Activated CD8-positive, alpha-beta memory T cell treated with anti-CD3 and anti-CD28 coated beads, Interleukin-2, amount 50 U/mL, for 48 hours (primary cell): ENCODE results near the gene TMEM141.
"Not testable (repeated sequence)": the region's sequence is repeated elsewhere in the genome, so short reads cannot be mapped to it uniquely, and the experiment has no call there.

Source experiments
- DNase-seq: peaks from one replicate; pipeline ENCODE4 v3.0.0-alpha.2; 2020

The TMEM141 gene

DNA sequence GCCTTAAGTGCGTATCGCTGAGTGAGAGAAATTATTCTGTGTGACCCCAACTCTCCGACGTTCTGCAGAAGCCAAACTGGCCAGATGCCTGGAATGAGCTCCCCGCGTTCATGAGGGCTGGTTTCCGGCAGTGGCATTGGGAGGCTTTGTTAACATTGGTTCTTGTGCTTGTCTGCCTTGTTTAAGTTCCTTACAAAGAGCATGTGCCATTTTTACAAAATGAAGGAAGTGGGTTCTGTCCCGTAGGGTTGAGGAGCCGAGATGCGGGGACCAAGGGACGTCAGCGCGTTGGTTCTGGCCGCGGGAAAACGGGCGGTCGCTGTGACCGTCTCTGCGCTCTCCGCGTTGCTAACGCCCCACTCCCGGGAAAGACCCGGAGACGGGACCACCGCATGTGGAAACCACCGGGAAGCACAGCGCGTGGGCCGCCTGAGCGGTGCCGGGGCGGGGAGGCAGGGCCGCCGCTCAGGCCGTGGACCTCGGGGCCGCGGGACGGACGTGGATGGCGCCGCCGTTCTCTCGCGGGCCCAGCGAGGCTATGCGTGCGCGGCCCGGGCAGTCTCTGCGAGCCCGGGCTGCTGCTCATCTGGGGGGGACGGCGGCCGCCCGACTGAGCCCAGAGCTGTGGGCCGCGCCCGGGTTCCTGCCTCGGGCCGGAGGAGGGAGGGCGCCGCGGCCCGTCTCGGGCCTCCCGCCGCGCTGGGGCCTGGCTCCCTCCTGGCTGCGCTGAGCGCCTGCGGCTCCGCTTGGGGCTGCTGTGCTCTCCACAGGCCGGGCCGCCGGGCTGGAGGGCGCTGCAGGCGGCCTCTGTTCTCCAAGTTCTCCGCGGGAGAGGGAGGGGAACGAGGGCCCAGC is 30.1 kb downstream of the TMEM141 start:
- DNase-seq: no peak

DNA sequence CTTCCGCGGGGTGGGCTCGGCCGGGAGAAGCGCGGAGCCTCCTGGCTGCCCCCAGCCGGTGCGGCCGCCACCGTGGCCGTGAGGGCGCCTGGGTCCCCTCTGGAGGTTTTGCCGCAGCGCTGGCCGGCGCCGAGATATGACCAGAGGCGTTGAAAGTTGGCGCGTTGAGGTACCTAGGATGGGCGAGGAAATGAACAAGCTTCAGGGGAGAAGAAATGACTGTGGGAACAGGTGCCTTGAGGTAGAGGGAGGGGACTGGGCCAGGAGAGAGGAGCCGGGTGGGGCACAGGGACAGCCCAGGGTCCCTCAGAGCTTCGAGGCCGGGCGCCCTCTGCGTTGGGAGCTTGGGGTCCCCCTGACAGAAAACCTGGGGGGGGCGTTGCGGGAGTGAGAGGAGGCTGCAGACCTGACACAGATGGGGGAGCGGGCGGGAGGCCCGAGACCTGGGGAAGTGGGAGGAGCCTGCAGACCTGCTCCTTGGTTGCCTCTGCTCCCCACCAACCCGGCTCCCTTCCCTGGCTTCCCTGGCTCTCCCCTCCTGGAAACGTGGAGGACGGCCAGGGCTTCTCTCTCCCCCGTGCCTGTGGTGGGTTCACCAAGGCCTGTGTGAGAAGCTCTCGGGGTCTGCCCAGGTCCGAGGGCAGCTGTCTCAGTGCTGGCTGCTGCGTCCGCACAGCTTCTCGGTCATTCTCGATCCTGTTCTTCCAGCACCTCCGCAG is 30.8 kb downstream of the TMEM141 start:
- DNase-seq: no peak

DNA sequence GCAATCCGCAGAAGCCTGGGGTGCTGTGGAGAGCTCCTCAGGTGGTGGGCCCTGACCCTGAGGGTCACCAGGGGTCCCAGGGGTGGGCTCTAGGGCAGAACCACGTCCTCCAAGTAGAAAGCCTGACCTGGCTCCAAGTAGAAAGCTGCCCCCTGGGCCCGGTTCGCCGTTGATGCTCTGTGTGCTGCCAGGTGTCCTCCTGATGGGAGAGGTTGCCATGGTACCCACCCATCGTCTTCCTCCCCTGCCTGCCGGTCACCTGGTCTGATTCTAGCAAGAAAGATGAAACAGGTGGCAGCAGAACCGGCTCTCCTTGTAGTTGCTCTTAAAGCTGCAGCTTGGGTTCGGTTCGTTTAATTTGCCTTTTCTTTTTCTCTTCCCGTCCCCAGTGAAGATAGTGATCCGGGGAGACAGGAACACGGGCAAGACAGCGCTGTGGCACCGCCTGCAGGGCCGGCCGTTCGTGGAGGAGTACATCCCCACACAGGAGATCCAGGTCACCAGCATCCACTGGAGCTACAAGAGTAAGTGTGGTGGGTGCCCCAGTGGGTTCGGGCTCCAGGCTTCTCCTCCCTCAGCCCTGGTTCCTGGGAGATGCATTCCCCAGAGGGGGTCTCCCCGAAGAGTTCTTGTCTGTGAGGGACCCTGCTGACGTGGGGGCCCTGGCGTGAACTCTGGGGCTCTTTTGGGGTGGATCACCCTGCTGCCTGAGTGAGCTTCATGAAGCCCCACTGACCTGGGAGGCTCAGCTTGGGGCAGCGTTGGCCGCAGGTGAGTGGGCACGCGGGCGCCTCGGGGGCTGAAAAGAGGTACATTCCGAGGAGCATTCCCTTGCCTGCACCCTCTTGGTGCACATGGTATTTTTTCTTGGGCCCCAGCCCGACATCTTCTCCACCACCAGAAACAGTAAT is 32.2 kb downstream of the TMEM141 start:
- DNase-seq: no peak

DNA sequence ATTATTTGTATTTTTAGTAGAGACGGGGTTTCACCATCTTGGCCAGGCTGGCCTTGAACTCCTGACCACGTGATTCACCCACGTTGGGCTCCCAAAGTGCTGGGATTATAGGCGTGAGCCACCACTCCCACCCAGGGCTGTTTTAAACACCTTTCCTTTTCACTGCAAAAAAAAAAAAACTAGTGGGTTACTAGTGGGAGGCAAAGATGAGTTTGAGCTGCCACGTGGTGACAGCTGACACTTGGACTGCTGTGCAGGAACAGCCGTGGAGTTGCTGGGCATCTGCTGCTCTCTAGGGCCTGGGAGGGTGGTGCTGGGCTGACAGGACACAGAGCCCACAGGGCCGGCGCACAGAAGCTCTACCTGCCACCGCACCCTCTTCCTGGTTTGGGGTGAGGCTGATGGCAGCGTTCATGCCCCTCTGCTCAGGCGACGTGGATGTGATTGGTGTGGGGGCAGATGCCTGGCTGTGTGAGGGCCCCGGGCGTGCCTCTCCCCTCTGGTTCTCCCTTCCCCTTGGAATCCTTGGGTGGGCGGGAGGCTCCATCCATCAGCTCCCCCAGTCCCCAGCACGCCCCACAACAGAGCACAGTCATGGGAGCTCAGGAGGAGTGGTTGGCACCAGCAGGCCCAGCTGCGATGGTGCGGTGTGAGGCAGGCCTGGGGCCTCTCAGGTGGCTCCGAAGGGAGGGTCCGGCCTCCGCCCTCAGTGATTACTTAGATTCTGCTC is 33.5 kb downstream of the TMEM141 start:
- DNase-seq: no peak

DNA sequence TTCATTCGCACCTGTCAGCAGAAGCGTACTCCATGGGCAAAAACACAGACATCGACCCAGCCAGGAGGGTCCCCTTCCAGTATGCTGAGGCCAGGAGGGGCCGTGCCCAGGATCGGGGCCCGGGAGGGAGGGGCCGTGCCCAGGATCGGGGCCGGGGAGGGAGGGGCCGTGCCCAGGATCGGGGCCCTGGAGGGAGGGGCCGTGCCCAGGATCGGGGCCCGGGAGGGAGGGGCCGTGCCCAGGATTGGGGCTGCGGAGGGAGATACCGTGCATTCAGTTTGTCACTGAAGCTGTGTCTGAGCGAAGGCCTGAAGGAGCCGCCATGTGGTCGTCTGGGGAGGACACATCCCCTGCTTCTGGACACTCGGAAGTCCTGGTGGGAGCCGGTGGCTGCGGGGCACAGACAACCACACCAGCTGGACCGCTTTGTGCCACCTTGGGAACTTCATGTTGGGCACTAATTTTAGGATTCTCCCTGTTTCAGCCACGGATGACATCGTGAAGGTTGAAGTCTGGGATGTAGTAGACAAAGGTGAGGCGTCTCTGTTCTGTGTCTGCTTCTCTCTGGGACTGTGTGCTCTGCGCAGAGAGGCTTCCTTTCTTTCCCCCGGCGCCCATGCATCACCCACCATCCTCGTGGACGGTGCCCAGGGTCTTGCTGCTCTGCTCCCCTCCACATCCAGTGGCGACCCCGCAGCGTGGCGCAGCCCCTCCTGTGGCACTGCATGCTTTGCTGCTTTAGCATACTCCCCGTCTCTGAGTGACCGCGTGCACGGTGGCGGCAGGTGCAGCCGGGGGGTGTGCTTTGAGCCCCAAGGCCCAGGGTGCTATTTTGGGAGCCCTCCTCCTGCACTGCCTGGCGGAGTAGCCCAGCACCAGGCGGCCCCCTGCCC is 34.4 kb downstream of the TMEM141 start:
- no peak for DNase-seq

DNA sequence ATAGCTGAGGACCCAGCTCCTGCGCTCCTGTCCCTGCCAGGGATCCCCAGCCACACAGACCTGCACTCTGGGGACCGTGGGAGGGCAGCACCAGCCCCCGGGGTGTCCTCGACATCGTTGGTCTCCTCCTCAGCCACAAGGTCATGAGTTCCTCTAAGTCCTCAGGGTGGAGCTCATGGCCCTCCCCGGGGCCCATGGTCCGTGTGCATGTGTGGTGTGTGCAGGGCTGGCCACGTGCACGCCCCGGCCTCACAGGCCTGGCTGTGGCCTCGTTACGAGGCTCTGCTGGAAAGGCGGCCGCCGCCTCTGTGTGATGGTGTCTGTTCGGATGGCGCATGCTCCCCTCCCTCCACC is 35.0 kb downstream of the TMEM141 start:
- no peak for DNase-seq

DNA sequence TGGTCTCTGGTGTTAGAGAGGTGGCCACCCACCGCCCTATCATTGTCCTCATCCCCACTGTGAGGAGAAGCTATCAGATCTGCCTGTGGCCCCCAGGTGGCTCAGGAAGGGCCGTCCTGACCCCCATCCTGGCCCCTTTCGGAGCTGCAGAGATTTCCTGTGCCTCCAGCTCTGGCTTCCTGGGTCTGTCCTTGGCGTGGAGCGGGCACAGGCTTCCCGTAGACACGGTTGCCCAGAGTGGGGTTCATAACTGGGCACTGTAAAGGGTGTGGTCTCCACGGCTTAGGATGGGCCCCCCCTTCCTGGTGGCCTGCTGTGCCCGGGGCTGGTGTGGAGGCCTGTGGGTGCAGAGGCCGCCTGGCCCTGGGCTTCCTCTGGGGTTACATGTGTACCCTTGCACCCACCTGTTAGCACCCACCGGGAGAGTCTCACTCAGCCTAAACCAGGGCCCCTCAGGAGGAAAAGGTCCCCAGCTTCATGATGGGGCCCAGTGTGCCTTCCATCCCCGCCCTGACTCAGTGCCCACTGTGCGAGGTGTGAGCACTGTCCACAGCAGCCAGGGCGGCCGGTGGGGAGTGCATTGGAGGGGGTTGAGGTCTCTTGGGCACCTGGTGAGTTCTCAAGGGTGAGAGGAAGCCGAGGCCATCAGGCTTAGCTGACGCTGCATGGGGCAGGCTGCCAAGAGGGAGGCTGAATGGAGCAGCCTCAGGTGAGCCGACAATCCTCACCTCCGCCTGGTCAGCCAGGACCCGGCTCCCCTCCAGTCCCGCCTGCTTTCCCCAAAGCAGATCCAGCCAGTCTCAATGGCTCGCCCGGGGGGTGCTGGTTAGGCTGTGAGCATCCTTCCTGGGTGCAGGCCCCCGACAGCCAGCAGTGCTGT is 35.8 kb downstream of the TMEM141 start:
- DNase-seq: no peak

DNA sequence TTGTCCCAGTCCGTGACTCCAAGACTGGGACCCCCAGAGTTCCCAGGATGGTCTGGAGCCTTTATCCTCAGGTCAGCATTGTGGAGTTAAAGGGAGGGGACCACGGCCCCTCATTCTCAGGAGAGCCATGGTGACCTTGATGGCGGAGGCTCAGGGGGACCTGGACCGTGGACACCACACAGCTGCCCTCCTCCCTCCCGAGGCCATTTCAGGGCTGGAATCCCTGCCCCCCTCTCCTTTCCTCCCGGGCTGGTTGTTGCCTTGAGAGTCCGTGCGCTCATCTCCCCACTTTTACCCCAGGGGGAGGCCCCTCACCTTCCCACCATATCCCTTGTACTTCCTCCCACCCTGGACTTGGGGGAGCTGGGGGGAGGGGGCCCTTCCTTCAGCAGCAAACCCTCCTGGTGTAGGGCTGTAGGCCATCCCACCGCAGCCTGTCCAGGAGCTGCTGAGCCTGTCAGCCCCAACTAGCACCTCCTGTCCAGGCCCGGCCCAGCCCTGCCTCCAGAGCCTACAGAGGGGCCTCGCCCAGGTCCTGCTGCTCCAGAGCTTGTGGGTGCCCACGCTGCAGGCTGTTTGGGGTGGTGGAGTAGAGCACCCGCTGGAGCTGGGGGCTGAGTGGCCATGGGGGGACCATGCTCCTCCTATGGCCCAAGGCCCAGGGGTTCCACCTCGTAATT is 36.8 kb downstream of the TMEM141 start:
- no peak for DNase-seq

DNA sequence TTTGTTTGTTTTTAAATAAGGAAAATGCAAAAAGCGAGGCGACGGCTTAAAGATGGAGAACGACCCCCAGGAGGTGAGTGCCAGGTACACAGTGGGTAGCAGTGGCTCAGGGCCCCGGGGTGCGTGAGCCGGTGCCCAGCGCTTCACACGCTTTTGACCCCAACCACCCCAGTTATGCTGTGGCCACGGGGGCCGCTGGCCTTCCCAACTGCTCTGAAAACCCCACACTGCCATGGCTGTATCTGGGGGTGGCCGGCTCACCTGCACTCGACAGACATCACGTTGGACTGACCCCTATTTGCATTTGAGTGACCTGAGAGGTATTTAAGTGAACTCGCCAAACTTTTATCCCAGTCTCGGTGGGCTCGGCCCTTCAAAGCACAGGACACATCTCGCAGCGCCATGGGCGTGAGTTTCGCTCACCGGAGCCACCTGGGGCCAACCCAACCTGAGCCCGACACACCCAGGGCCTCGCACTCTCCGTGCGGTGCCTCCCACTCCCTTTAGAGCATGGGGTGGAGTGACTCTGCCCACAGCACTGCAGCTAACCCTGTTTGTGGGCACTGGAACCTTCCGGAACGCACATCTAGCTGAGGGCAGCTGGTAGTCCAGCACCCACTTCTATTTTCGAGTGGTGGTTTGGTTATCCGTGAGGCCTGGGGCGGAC is 37.5 kb downstream of the TMEM141 start:
- DNase-seq: no peak

DNA sequence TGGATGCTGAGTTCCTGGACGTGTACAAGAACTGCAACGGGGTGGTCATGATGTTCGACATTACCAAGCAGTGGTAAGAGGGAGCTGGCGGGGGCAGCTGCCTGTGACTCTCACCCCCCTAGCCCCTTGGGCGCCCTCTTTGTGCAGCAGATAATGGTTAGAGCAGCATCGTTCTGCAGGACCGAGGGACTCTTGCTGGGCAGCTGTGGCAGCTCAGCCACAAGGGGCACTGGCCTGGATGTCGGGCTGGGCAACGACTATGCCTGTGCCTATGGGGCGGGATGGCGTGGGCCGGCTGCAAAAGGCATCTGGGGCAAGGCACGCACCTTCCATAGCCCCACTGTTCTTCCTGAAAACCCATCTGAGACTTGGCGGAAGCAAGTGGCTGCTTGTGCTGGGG is 38.3 kb downstream of the TMEM141 start:
- DNase-seq: no peak

DNA sequence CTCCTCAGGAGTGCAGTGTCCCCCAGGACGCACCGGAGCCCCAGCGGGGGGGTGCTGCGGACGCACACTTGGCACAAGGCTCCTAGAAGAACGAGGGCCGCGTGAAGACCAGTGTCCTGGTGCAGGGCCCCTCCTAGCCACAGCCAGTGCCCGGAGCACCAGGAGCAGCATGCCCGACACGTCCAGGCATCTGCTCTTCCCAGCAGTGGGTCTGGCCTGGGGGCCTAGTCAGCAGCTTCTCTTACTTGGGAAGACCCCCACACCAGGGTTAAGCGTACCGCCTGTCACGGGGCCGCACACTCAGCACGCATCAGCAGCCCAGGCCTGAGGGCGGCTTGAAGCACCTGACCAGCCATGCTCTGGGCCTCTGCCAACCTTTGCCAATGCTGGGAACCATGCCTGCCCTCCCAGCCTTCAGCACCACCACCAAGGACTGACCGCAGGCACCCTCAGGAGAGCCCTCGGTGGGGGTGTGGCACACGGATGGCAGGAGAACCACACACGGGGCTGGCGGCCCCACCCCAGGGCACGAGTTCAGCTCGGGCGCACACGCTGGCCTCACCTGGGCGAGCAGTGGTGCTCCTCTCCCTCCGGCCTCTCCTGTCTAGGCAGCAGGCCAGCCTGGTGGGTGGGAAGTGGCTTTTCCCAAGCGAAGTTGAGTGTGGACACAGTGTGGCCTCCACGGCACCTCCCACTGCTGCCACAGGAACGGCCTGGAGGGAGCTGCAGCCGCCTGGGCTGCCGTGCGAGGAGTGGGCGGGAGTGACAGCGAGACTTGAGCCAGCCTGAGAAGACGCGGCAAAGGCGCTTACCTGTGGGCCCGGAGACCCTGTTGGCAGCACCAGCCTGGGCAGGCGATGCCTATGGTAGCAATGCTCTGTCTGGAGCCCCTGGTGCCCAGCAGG is 39.1 kb downstream of the TMEM141 start:
- no peak for DNase-seq

DNA sequence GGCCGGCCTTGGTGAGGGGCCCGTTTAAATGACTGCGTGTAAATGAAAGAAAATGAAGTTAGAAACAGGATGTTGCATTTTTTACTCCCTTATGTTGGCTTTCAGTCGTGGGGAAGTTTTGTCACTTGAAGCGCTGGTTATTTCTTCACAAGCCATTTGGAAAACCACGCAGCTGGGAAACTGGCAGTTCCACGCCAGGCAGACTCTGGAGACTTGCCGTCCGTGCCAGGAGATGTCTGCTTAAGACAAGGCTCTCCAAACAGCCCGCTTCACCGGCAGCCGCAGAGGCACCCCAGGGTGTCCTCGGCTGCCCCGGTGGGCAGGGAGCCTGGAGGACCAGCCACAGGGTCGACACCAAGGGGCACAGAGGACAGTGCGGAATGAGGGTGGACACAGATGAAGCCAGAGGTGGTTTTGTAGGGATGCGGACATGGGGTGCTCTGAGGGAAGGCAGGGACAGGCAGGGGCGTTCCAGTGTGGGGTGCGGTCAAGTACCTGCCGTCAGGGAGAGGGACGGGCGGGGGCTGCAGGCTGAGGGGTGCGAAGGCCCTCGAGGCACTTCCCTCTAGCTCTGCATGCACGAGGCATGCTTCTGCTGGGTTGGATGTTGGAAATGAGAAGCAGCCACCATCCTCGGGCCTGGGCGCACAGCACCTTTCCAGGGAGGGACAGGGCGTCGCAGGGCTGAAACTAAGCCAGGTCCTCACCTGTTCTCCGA is 40.0 kb downstream of the TMEM141 start:
- DNase-seq: no peak

DNA sequence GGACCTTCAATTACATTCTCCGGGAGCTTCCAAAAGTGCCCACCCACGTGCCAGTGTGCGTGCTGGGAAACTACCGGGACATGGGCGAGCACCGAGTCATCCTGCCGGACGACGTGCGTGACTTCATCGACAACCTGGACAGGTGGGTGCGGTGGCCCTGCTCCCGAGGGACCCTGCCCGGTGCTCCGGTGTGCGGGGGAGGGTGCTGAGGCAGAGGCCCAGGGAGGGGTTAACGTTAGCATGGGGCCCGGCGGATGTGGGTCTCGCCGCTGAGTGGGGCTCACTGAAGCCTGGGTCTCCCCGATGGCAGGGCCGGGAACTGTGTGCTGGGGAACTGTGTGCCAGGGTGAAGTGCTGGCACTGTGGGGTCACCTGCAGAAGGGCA is 40.6 kb downstream of the TMEM141 start:
- no peak for DNase-seq

DNA sequence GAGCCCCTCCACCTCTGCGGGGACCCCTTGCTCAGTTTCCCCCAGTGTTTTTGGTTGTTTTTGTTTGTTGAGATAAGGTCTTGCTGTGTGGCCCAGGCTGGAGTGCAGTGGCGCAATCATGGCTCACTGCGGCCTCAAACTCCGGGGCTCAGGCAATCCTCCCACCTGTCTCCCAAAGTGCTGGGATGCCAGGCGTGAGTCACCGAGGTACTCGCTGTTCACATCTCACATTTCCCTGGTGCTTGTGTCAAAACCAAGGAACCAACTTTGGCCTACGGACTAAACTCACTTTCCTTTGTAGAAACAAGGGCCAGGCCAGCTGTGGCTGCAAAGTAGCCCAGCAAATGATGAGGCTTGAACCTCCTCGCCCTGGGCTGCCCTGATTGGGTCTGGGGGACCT is 41.4 kb downstream of the TMEM141 start:
- no peak for DNase-seq

DNA sequence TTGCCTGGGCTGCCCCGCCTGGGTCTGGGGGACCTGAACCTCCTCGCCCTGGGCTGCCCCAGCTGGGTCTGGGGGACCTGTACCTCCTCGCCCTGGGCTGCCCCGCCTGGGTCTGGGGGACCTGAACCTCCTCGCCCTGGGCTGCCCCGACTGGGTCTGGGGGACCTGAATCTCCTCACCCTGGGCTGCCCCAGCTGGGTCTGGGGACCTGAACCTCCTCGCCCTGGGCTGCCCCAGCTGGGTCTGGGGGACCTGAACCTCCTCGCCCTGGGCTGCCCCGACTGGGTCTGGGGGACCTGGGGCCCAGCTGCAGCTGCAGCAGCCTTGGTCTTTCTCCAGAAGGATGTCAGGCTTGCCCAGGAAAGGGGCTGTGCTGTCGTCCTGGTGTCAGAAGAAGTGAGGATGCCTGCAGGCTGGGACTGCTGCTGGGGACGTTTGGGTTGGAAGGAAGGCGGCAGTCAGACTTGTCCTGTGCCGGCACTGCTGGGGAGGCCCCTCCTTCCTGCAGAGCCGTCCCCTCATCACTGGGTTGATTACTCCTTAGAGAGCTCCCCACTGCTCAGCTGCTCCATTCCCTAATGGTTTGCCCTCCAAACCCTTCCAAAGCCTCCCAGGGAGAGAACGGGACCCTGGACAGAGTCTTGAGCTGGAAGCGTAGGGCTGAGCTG is 42.4 kb downstream of the TMEM141 start:
- DNase-seq: not testable (repeated sequence)

DNA sequence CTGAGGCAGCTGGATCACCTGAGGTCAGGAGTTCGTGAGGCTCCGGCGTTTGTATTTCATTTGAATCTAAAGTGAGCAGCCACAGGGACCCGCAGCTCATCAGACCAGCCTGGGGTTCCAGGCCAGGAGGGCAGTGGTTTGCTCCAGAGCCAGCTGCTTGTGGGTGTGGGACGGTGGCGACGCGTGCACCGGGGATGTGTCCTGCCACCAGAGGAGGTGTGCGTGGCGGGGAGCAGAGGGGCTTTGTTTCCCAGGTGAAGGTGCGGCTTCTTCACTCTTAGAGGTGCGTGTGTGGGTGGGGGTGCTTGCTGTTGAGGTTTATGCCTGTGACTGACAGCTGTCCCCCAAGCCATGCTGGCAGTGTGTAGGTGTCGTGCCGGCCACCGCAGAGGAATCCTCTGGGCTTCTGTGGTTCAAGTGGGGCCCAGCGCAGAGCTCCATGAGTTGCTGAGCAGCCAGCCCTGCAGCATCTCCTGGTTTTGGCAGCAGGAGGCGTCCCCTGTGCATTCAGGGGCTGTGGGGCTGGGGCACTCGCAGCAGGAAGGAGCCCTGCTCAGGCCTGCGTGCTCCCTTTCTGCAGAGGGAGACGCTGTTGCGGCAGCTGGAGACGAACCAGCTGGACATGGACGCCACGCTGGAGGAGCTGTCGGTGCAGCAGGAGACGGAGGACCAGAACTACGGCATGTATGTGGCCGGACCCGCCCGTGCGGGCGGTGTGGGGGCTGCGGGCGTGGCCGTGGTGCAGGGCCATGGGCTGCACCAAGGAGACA is 44.2 kb downstream of the TMEM141 start:
- no peak for DNase-seq
